ENCODE results near the gene ZNF536.

GRCh38 chr19:30565636-30566035 is 193.5 kb downstream of the ZNF536 start:
- TF ChIP-seq EP300 (IDR thresholded peaks at IDR 0.05) = no peak
- TF ChIP-seq POLR2A (IDR thresholded peaks at IDR 0.05) = no peak
- no peak for TF ChIP-seq POLR2AphosphoS5 (IDR thresholded peaks at IDR 0.05)

Data from sigmoid colon (tissue), 4 donors.